GM03348 (cell line): ENCODE results near the gene LIMS2.
A peak's percentile ranks its signal among the peaks of the same experiment; 100 is the strongest.

Source experiments
- DNase-seq: peaks from one replicate; pipeline ENCODE4 v3.0.0; 2012; ENCODE audit warnings: low spot score

Gene LIMS2

DNA sequence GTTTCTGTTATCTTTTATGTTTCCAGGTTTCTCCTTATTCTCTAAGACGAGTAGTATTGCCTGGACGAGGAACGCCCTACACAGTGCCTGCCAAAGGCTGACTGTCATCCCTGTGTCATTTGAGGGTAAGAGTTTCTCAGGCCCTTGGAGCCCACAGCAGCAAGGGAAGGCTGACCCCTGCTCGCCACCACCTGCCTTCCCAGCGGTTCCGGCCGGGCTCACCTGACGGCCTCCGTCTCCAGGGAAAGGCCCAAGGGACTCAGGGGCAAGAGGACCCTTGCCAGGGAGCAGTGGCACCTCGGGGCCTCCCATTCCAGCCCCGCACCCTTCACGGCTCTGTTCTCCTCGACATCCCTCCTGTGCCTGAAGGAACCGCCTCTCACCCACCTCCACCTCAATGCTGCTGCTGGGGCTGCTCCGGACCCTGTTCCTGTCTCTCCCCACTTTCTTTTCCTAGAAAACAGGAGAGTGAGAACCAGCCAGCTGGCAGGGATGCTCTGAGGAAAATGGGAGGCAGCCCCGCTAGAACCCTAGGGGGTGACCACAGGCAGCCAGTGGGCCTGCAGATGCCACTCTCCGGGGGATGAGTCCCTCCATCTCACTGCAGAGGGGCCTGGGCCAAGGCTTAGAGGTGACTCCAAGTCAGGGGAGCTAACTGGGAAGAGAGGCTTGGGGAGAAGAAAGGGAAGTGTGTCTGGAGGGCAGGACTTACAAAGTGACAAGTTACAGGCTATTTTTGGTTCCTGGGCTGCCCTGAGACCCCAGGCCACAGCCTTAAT lies 1.9 kb downstream of the LIMS2 start:
- peak; percentile 44 for DNase-seq

DNA sequence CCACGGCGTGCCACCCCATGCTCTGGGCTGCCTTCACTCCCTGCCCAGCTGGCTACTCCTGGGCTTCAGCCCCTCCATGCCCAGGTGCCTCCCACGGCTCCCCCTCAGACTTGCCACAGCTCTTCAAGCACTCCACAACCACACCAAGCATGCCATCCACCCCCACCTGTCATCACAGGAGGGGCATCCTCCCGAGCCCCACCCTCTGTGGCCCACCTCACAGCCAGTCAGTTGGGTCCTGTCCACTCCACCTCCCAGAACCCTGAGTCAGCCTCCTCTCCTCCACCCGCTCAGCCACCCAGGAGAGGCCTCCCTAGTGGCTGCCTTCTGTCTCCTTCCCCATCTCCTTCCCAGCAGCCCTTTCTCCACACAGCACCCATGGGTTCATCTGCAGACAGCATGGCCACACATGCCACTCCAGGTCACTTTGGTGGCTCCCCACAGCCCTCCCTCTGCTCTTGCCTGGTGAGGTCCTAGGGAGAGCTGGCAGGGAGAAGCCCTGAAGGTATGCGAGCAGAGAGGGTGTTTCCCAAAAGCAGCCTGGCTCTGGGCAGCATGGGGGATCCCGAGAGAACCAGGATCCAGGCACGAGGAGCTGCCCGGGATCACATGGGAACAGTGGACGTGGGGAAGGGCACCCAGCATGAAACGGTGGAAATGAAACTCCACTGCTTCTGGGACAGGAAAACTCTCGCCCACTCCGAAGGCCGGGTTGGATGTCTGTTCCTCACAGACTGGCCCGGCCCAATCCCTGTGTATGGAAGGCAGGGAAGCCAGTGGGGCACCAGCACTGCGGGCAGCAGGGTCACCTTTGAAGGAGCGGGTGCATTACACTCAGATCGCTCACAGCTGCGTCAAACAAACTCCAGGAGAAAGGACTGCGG lies 2.7 kb downstream of the LIMS2 start:
- DNase-seq = peak; percentile 39

DNA sequence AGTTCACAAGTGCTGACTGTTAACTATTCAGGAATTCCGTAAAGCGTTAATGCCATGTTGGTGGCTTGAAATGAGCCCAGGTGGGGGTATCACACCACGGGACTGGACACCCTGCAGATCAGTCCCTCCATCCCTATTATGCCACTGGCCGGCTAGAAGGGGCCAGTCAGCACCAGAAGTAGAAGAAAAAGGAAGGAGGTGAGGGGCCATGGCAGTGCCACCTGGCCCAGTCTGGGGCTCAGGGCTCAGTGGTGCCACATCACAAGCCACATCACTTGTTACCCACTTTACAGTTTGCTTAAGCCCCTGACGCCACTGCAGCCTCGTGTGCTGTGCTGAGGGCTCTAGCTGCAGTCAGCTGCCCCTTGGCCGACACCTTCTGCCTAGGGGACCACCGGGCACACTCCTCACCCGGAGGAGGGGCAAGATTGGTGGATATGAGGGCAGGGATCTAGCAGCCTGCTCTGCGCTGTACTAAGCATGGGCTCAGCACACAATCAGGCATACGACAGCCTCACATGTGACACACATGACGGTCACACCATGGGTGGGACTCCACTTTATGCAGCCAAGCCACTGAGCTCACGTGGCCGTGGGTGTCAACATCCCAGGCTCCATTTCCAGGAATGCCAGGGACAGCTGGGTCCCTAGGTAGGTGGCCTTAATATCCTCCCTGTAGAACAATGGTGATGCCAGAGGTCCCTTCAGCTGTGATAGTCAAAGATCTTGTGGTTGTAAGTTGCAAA lies 3.6 kb downstream of the LIMS2 start:
- DNase-seq = no peak

DNA sequence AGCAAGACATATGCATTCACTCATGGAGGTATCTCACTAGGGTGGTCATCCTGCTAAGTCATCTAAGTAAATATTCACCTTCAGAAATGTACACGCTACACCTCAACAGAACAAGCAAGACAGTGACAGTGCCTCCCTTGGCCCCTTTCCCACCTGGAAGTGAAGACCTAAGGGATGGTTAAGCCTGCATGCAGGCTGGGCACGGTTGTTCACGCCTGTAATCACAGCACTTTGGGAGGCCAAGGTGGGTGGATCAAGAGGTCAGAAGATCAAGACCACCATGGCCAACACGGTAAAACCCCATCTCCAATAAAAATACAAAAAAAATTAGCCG lies 4.4 kb downstream of the LIMS2 start:
- no peak for DNase-seq

DNA sequence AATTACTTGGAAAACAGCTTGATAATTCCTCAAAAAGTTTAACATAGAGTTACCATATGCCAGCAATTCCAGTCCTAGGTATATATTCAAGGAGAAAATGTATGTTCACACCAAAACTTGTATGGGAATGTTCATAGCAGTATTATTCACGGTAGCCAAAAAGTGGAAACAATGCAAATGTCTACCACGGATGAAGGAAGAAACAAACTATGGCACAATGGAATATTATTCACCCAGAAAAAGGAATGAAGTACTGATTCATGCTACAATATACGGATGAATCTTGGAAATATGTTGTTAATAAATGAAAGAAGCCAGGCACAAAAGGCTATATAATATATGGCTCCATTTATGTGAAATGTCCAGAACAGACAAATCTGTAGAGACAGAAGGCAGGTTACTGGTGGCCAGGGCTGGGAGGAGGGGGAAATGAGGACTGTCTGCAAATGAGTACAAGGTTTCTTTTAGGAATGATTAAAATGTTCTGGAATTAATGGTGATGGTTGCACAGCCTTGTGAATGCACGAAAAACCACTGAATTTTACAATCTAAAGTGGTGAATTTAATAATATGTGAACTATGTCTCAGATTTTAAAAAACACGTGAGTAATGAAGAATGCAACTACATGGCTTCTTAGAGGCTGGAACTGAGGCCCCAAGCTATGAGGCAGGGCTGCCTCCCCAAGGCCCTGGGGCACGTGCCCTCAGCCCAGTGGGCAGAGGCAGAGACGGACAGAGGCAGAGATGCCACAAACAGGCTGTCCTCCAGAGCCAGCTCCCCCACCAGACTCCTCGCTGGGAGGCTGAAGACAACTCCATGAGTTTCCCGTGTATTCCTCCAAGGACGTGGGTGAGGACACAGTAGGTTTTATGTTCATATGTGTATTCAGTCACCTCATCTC lies 5.0 kb downstream of the LIMS2 start:
- DNase-seq = no peak

DNA sequence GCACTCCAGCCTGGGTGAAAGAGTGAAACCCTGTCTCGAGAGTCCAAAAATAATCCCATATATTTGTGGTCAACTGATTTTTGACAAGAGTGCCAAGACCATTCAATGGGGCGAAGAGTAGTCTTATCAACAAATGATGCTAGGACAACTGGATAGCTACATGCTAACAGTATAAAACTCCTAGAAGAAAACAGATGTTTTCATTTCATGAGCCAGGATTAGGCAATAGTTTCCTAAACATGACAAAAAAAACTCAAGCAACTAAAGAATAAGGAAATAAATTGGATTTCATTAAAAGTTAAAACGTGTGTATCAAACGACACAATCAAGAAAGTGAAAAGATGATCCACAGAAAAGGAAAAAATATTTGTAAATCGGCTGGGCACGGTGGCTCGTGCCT lies 6.3 kb downstream of the LIMS2 start:
- DNase-seq = no peak

GRCh38 chr2:127665267-127665893 lies 9.9 kb downstream of the LIMS2 start:
- DNase-seq = no peak

DNA sequence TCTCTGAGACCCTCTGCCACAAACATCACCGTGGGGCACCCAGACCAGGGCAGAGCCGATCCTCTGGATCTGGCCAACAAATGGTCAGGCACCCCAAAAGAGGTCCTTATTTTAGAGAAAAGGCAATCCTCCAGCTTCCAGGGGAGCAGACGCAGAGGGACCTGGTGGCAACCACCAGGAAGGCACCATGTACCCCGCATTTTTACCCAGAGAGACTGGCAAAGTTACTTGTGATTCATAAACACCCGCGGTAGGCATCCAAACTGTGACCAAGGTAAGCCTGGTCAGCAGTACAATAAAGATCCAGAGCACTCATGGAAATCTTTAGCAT lies 10.5 kb downstream of the LIMS2 start:
- no peak for DNase-seq

- DNase-seq = no peak
Observed at GRCh38 chr2:127664065-127664894, 11.1 kb downstream of the LIMS2 start.

- DNase-seq = no peak
Observed at GRCh38 chr2:127663566-127664064, 11.7 kb downstream of the LIMS2 start.

GRCh38 chr2:127662937-127663565 lies 12.3 kb downstream of the LIMS2 start:
- no peak for DNase-seq

- DNase-seq = peak; percentile 72
Observed at GRCh38 chr2:127661949-127662510, 13.3 kb downstream of the LIMS2 start.

GRCh38 chr2:127661072-127661649 lies 14.2 kb downstream of the LIMS2 start:
- no peak for DNase-seq

GRCh38 chr2:127660291-127660578 lies 15.1 kb downstream of the LIMS2 start:
- DNase-seq = no peak

GRCh38 chr2:127659408-127660290 lies 15.7 kb downstream of the LIMS2 start:
- DNase-seq = no peak

- no peak for DNase-seq
Observed at GRCh38 chr2:127658641-127659407, 16.5 kb downstream of the LIMS2 start.

DNA sequence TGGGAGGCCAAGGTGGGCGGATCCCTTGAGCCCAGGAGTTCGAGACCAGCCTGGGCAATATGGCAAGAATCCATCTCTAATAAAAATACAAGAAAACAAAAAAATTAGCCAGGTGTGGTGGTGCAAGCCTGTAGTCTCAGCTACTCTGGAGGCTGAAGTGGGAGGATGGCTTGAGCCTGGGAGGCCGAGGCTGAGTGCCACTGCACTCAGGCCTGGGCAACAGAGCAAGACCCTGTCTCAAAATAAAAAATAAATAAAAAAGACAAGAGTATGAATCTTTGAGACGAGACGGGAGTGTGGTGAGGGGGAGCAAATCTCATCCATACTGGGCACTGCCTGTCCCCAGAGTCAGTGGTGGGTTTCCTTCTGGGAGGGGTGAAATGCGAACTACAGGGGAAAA lies 17.2 kb downstream of the LIMS2 start:
- DNase-seq = no peak

DNA sequence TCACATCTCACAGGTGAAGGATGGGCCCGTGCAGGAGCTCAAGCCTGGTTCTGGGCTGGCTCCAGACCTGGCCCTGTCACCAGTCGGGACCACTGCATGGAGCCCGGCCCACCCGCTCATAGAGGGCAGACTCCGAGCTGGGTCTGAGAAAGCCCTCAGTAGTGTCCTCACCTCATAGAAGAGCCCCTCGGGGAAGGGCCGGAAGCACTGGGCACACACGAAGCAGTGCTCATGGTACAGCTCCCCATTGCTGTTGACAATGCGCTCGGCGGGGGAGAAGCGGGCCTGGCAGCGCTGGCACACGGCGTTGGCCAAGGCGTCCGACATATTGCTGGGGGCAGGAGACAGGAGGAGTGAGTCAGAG lies 18.1 kb downstream of the LIMS2 start:
- DNase-seq = no peak
